K562 (cell line): ENCODE results near the gene GTF2A2. TPM values are rescaled to one million over a fixed set of nuclear protein-coding genes. Genes with fewer than 3 reads are reported as not detected.
A peak's percentile ranks its signal among the peaks of the same experiment; 100 is the strongest.

Source experiments
- C11orf30 ChIP-seq: fragments of 450-650 bp; IDR thresholded peaks from 2 replicates; pipeline ENCODE4 v1.6.1; 2016; ENCODE audit warnings: low read depth, mild to moderate bottlenecking
- ZNF668 ChIP-seq: fragments of 250-450 bp; sonication (Bioruptor Pico); IDR thresholded peaks from 2 replicates; pipeline ENCODE4 v1.8.0; 2022; ENCODE audit warnings: mild to moderate bottlenecking, inconsistent platforms
- polyA plus RNA-seq, 8 experiments: library from polyadenylated mRNA; depleted of rRNA in 4 of 8; stranded (reverse) in 5 of 8; unstranded in 3 of 8; fragments of >200 nt; fragmentation: Nextera tagmentation in 2 of 8; fragmentation: Illumina TruSeq in 1 of 8; extraction: Ambion mirVana in 2 of 8; extraction: Trizol in 1 of 8; gene quantifications; 2 replicates each; pipeline versions ENCODE4 v1.2.1 to v1.2.3, GENCODE V29; 2011 to 2014; ENCODE audit warnings: inconsistent platforms in 1 of 8, missing spikeins in 1 of 8
- total RNA-seq, 7 experiments: library from RNA; depleted of rRNA in 6 of 7; stranded (reverse); fragments of >200 nt in 6 of 7; fragmentation: Illumina TruSeq in 2 of 7; extraction: Trizol in 2 of 7; gene quantifications; 2 replicates each; pipeline versions ENCODE4 v1.2.1 to v1.2.3, GENCODE V29; 2011 to 2021; ENCODE audit warnings: low replicate concordance in 1 of 7
- TF ChIP-seq, protein P1 (sequence below), 2 experiments: fragments of 450-650 bp; IDR thresholded peaks; 2 replicates each; pipeline ENCODE4 v1.6.1; 2016; ENCODE audit warnings: mild to moderate bottlenecking in 2 of 2, borderline replicate concordance in 1 of 2, low read depth in 1 of 2, moderate library complexity in 1 of 2

Gene GTF2A2
- total and polyA plus RNA-seq, 9 of the 15 experiments (the other 6 are each of a cell fraction or from before 2014, with no cell fraction given), result 128 to 656 (median 172) TPM

DNA sequence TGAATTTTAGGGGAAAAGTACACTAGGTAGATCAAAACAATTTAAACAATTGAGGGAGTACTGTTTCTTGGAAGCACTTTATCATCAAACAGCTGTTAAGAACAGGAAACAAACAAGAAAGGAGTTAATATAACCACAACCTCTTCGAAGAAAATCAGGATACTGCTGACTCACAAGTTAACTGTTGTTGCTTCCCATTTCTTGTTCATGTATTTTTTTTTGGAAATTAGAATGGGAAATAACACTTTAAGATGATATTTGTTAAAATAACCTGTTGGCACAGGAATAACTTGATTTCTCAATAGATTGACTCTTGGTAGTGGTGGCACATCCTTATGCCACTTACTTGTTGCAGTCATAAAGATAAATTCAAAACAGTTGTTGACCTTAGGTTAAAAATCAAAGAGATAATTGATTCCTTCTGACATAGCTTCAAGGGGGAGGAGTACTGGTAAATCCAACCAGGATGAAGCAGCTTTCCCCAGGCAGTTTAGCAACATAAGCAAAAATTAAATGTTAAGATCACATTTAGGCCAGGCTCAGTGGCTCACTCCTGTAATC is 28.5 kb upstream of the GTF2A2 start (continued):
- TF ChIP-seq, protein P1, sequence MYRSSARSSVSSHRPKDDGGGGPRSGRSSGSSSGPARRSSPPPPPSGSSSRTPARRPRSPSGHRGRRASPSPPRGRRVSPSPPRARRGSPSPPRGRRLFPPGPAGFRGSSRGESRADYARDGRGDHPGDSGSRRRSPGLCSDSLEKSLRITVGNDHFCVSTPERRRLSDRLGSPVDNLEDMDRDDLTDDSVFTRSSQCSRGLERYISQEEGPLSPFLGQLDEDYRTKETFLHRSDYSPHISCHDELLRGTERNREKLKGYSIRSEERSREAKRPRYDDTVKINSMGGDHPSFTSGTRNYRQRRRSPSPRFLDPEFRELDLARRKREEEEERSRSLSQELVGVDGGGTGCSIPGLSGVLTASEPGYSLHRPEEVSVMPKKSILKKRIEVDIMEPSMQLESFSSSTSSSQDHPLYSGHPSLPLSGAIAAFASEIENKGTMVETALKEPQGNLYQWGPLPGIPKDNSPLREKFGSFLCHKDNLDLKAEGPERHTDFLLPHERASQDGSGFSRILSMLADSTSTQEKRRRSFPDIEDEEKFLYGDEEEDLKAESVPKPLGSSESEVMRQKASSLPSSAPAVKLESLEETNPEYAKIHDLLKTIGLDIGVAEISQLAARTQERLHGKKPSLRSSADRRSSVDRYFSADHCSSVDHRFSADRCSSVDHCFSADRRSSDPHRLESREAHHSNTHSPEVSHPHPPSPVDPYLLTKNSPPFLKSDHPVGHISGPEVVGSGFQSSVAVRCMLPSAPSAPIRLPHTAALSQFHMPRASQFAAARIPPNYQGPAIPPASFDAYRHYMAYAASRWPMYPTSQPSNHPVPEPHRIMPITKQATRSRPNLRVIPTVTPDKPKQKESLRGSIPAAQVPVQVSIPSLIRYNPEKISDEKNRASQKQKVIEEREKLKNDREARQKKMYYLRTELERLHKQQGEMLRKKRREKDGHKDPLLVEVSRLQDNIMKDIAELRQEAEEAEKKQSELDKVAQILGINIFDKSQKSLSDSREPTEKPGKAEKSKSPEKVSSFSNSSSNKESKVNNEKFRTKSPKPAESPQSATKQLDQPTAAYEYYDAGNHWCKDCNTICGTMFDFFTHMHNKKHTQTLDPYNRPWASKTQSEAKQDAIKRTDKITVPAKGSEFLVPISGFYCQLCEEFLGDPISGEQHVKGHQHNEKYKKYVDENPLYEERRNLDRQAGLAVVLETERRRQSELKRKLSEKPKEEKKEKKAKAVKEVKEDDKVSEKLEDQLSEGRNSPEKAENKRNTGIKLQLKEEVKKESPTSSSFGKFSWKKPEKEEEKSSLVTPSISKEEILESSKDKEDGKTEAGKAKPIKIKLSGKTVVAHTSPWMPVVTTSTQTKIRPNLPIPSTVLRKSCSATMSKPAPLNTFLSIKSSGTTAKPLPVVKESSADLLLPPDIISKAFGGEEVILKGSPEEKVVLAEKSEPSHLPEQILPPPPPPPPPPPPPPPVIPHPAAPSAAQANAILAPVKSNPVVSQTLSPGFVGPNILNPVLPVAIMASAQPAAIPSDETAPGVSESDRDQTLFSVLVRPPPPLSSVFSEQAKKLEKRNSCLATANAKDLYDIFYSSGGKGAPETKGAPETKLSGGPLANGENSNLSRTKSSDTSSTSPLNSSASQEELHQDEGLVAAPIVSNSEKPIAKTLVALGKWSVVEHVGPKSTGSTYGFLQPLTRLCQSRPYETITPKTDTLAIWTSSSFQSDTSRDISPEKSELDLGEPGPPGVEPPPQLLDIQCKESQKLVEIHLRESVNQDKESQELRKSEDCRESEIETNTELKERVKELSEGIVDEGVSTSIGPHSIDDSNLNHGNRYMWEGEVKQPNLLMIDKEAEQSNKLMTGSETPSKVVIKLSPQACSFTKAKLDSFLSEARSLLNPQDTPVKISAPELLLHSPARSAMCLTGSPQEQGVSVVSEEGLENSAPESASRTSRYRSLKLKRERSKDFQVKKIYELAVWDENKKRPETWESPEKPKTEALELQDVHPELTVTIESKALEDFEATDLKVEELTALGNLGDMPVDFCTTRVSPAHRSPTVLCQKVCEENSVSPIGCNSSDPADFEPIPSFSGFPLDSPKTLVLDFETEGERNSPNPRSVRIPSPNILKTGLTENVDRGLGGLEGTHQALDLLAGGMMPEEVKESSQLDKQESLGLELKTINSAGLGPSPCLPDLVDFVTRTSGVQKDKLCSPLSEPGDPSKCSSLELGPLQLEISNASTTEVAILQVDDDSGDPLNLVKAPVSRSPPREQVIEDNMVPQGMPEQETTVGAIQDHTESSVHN (IDR thresholded peaks at IDR 0.05; ENCODE audit: borderline replicate concordance in 1 of 2, low read depth in 1 of 2), result peak in 1 of 2 experiments; percentile 22; a peak in 1 of 4 replicates
- TF ChIP-seq C11orf30 (peak; percentile 86), ZNF668 (CRISPR knock-in tag) (no peak)
- TF ChIP-seq, all 486 proteins: peak for 43
